HG03025 (cell line): Measurements from ENCODE around the gene C11orf58.

Source experiments
- ATAC-seq: cut with Tn5 transposase; IDR thresholded peaks from one replicate; pipeline ENCODE4 v1.9.1; 2021; ENCODE audit warnings: mild to moderate bottlenecking, moderate library complexity; ENCODE audit not compliant: unreplicated experiment, low FRiP score

Gene C11orf58

GRCh38 chr11:16783321-16783801 is 44.9 kb downstream of the C11orf58 start:
- no peak for ATAC-seq

GRCh38 chr11:16784097-16784496 is 45.6 kb downstream of the C11orf58 start:
- no peak for ATAC-seq

- no peak for ATAC-seq
Observed at GRCh38 chr11:16784666-16785065, 46.2 kb downstream of the C11orf58 start.

GRCh38 chr11:16785520-16786128 is 47.2 kb downstream of the C11orf58 start:
- peak; percentile 70 for ATAC-seq

- no peak for ATAC-seq
Observed at GRCh38 chr11:16786131-16786530, 47.7 kb downstream of the C11orf58 start.

GRCh38 chr11:16787035-16787742 is 48.7 kb downstream of the C11orf58 start:
- no peak for ATAC-seq

- ATAC-seq = no peak
Observed at GRCh38 chr11:16788141-16789062, 50.0 kb downstream of the C11orf58 start.

GRCh38 chr11:16789063-16789420 is 50.6 kb downstream of the C11orf58 start:
- ATAC-seq = no peak

- no peak for ATAC-seq
Observed at GRCh38 chr11:16789560-16790485, 51.4 kb downstream of the C11orf58 start.

GRCh38 chr11:16790486-16791190 is 52.2 kb downstream of the C11orf58 start:
- no peak for ATAC-seq

GRCh38 chr11:16791191-16791961 is 52.9 kb downstream of the C11orf58 start:
- no peak for ATAC-seq

GRCh38 chr11:16792426-16792825 is 54.0 kb downstream of the C11orf58 start:
- no peak for ATAC-seq

- ATAC-seq = no peak
Observed at GRCh38 chr11:16793009-16793408, 54.6 kb downstream of the C11orf58 start.

GRCh38 chr11:16793511-16793910 is 55.1 kb downstream of the C11orf58 start:
- ATAC-seq = no peak

GRCh38 chr11:16794047-16794818 is 55.8 kb downstream of the C11orf58 start:
- ATAC-seq = no peak

- ATAC-seq = no peak
Observed at GRCh38 chr11:16795146-16795545, 56.7 kb downstream of the C11orf58 start.

- no peak for ATAC-seq
Observed at GRCh38 chr11:16796311-16796710, 57.9 kb downstream of the C11orf58 start.

GRCh38 chr11:16797776-16798175 is 59.3 kb downstream of the C11orf58 start:
- no peak for ATAC-seq
